Activated gamma-delta T cell treated with anti-CD3 and anti-CD28 coated beads, Interleukin-2, amount 50 U/mL, for 16 hours (primary cell): ENCODE results near the gene SLC39A2.
"Not testable (repeated sequence)": the region's sequence is repeated elsewhere in the genome, so short reads cannot be mapped to it uniquely, and the experiment has no call there.

Source experiments
- DNase-seq: peaks from one replicate; pipeline ENCODE4 v3.0.0-alpha.2; 2020; ENCODE audit warnings: low read depth

SLC39A2 gene

GRCh38 chr14:20997115-20997514 lies 2.0 kb upstream of the SLC39A2 start:
- no peak for DNase-seq

- DNase-seq = no peak
These were observed 1.5 kb upstream of the SLC39A2 start for GRCh38 chr14:20997564-20997963.

GRCh38 chr14:20998139-20998538 lies 954 bp upstream of the SLC39A2 start:
- DNase-seq = no peak

GRCh38 chr14:20999591-20999990 lies 498 bp downstream of the SLC39A2 start:
- no peak for DNase-seq

GRCh38 chr14:21001218-21001617 lies 2.1 kb downstream of the SLC39A2 start:
- no peak for DNase-seq

GRCh38 chr14:21003788-21004346 lies 4.8 kb downstream of the SLC39A2 start:
- DNase-seq = no peak

- not testable (repeated sequence) for DNase-seq
These were observed 10.6 kb downstream of the SLC39A2 start for GRCh38 chr14:21009721-21010120.

- DNase-seq = no peak
These were observed 12.0 kb downstream of the SLC39A2 start for GRCh38 chr14:21011136-21011535.

GRCh38 chr14:21014761-21015190 lies 15.7 kb downstream of the SLC39A2 start:
- peak; percentile 75 for DNase-seq

- DNase-seq = no peak
These were observed 16.2 kb downstream of the SLC39A2 start for GRCh38 chr14:21015312-21015711.

GRCh38 chr14:21016413-21017190 lies 17.5 kb downstream of the SLC39A2 start:
- no peak for DNase-seq

GRCh38 chr14:21017528-21018245 lies 18.6 kb downstream of the SLC39A2 start:
- DNase-seq = no peak

- no peak for DNase-seq
These were observed 19.2 kb downstream of the SLC39A2 start for GRCh38 chr14:21018286-21018685.

GRCh38 chr14:21018781-21019180 lies 19.7 kb downstream of the SLC39A2 start:
- no peak for DNase-seq

GRCh38 chr14:21019366-21019765 lies 20.3 kb downstream of the SLC39A2 start:
- DNase-seq = no peak

GRCh38 chr14:21020977-21021545 lies 22.0 kb downstream of the SLC39A2 start:
- no peak for DNase-seq

- DNase-seq = no peak
These were observed 23.6 kb downstream of the SLC39A2 start for GRCh38 chr14:21022686-21023085.

- DNase-seq = no peak
These were observed 24.1 kb downstream of the SLC39A2 start for GRCh38 chr14:21023174-21023573.

- DNase-seq = no peak
These were observed 24.9 kb downstream of the SLC39A2 start for GRCh38 chr14:21023817-21024584.

- peak; percentile 56 for DNase-seq
These were observed 25.7 kb downstream of the SLC39A2 start, which contains the start of gene NDRG2 for GRCh38 chr14:21024585-21025370. Gene NDRG2, minus strand, starts transcription at chr14:21025061. Its CDS starts 1,746 bp downstream, at chr14:21023315.
